Lung microvascular endothelial cell (primary cell): Measurements from ENCODE around the gene CAPZB. TPM values are rescaled to one million over a fixed set of nuclear protein-coding genes. Genes with fewer than 3 reads are reported as not detected.
"Not testable (repeated sequence)": the region's sequence is repeated elsewhere in the genome, so short reads cannot be mapped to it uniquely, and the experiment has no call there.

Source experiments
- DNase-seq, 2 donors: peaks; one replicate each; pipeline versions ENCODE4 v3.0.0 to v3.0.0-alpha.2; 2010; ENCODE audit warnings: low read depth in 2 of 2
- total RNA-seq: library from RNA; depleted of rRNA; stranded (reverse); fragments of >200 nt; gene quantifications from 2 replicates; pipeline ENCODE4 v1.2.1, GENCODE V29; 2014

CAPZB gene
- total RNA-seq, 1 donor from 2014 or later, result 104 TPM

GRCh38 chr1:19312782-19313635, 172.3 kb downstream of the CAPZB start:
- DNase-seq, result no peak

DNA sequence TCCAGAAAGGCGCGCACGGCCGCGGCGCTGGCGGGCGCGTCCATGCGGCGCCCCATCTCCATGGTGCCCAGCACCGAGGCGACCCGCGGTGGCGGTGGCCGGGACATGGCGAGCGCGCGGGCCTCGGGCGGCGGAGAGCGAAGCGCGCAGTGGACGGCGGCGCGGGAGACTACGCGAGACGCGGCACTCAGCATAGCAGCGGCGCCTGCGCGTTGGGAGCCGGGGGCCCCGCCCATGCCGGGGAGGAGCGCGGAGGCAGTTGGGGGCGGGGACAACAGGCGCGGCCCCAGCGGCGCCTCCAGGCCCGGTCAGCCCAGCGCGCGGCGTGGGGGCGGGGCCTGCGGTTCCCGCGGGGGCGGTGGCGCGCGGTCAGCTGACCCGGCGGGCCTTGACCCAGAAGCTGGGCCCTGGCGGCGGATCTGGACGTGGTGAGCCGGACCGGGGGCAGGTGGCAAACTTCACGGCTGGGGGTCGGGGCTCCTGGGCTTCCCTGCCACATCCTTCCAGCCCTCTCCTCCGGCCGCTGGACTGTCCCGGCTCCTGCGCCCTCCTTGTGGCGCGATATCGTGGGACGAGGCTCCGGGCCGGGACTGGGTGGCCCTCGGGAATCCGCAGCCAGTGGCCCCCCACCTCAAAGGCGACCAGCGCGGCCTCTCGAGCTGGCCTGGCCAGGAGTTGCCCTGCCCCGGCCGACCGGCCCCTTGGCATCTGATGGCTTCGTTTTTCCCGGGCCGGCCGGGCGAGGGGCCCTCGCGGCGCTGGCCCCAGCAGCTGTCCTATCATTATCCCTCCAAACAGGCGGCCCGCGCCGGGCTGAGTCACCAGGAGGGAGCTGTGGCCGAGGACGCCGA, 173.2 kb downstream of the CAPZB start, which contains the start of the genes AKR7A2 and SLC66A1:
Gene AKR7A2 (minus strand): TSS at position 214 of the 851 bp plus-strand sequence. CDS start 20 bp downstream, at position 194.
Gene SLC66A1 (plus strand): TSS at position 396 of the 851 bp plus-strand sequence. CDS start 5,352 bp downstream, outside the sequence.
- DNase-seq, result peak; percentile 96 to 97

DNA sequence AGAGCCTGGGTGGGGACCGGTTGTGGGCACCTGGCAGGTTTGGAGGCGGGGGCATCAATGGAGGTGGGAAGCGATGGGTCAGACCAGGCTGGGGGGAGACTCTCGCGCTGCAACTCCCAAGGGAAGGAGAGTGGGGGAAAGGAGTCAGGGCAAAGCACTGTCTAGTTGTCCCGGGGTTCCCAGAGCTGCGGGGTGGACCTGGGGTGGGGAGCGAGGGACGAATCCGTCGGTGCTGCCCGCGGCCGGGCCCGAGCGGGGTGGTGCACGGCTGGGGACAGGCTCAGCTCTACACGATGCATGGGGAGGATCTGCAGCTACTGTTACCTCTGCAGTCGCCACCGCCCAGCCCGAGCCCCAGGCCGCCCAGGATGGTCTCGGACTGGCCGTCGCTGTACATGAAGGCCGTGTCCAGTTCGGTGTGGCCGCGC, 173.8 kb downstream of the CAPZB start:
- no peak for DNase-seq

GRCh38 chr1:19310720-19311502, 174.4 kb downstream of the CAPZB start:
- no peak for DNase-seq

DNA sequence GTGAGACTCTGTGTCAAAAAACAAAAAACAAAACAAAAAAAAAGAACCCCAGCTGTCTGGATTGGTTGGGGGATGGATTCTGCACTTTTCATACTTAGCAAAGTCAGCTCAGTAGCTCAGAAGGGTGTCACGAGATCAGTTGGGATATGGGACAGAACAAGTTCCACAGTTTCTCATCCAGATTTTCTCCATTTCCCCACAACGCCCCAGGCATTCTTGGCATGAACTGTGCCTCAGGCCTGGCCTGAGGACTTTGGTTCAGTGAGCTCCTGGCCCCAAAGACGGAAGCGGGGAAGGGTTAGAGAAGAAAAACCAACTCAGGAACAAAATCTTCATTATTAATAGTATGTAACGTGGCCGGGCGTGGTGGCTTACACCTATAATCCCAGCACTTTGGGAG, 175.3 kb downstream of the CAPZB start:
- no peak for DNase-seq

DNA sequence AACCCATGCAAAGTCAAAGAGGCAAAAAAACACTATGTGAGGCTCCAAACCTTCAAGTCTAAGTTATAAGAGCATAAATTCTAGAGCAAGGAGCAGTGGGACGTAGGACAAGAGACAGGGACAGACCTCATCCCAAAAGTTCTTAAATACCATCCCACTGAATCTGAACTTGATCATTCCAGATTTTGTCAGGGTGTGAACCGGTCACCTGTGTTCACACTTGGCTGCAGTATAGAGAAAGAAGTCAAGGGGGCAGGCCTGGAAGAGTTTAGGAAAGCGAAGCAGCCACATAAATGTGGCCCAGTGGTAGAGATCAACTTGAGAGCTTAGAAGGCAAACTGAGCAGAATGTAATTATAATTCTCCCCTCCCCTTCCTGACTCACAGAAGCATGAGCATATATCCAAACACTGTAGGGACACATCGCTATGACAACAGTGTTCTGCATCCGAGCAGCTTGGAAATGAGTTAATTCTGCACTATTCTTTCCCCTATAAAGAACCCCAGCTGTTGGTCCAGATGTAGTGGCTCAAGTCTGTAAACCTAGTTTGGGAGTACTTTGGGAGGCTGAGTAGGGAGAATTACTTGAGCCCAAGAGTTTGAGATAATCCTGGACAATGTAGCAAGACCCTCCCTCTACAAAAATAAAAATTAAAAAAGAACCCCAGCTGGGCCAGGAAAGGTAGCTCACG, 176.1 kb downstream of the CAPZB start:
- peak; percentile 40 to 69 for DNase-seq

GRCh38 chr1:19308509-19308907, 176.8 kb downstream of the CAPZB start:
- no peak for DNase-seq

DNA sequence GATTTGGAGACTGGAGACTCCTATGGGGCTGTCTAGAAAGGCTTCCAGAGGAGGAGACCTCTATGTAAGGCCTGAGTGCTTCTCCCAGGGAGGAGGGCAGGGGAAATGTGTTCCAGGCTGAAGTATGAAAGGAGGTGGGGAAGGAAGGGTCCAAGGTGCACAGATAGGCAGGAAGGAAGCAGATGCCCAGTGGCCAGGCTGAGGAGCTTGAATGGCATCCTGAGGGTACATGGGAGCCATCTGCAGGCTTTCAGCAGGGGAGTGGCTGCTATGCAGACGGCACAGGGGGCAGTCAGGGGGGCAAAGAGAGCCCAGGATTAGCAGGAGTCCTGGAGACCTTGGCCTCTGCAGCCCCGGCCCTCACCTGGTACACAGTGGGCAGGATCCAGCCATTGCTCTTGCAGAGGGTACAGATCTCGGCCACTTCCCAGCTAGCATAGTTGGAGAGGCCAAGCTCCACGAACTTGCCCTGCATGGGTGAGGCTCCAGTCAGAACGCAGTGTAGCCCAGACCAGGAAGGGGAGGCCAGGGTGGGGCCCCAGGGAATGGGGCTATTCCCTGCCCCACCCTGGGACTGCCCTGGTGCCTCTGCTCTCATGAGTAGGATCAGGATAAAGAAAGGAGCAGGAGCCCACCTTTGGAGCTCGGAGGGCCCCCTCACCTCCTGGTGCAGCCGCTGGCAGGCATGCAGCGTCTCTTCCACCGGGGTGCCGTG, 177.4 kb downstream of the CAPZB start:
- no peak for DNase-seq

GRCh38 chr1:19306941-19307340, 178.4 kb downstream of the CAPZB start:
- DNase-seq, result no peak

GRCh38 chr1:19305880-19306279, 179.5 kb downstream of the CAPZB start:
- DNase-seq, result no peak

GRCh38 chr1:19304081-19304480, 181.3 kb downstream of the CAPZB start:
- not testable (repeated sequence) for DNase-seq

GRCh38 chr1:19300211-19300610, 185.1 kb downstream of the CAPZB start:
- no peak for DNase-seq

DNA sequence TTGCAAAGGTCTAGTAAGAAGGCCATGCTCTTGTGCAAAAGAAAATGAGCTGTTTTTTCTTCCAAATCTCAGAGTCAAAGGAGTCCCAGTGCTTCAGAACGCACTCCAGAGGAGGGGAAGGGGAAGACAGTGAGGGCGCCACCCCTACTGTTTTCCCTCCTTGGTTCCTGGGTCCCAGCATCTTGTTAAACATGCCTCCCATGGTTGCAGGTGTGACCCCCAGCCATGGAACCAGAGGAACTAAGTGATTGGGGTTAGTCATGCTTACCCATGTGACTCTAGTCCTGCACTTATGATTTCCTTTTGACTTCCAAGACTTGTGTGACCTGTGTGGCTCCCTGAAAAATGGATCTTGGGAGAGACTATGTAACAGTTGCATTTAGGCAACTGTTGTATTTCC, 190.7 kb downstream of the CAPZB start:
- DNase-seq, result no peak

DNA sequence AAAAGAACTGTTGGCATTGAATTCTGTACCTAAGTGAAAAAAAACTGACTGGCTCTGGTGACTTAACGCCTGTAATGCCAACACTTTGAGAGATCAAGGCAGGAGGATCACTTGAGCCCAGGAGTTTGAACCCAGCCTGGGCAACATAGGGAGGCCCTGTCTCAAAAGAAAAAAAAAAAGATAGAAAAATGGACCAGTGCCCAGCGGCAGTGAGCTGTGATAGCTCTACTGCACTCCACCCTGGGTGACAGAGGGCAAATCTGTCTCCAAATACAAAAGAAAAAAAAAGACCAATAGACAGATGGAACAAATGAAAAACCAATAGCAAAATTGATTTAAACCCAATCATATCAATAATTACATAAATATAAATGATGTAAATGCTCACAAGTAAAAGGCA, 196.1 kb downstream of the CAPZB start:
- DNase-seq, result no peak

Other genes with a start within 250 kb of the CAPZB start
- 39.4 and 43.3 TPM in 2 replicates for gene EMC1, start 234.0 kb downstream of the CAPZB start, total RNA-seq
- 16.7 and 17.0 TPM in 2 replicates for gene MRTO4, start 233.7 kb downstream of the CAPZB start, total RNA-seq
- under 0.01 and 0.22 TPM in 2 replicates for gene AKR7A3, start 196.8 kb downstream of the CAPZB start, total RNA-seq
- gene AKR7A2, start 173.4 kb downstream of the CAPZB start, total RNA-seq, result 42.1 and 48.6 TPM in 2 replicates
- 10.7 and 12.3 TPM in 2 replicates for gene SLC66A1, start 173.2 kb downstream of the CAPZB start, total RNA-seq
- 92.8 and 199 TPM in 2 replicates for gene NBL1, start 158.8 kb upstream of the CAPZB start, total RNA-seq
- not detected in 2 replicates for gene HTR6, start 179.3 kb upstream of the CAPZB start, total RNA-seq